ENCODE data around the gene DDB1. TPM values are rescaled to one million over a fixed set of nuclear protein-coding genes. Genes with fewer than 3 reads are reported as not detected.
"Not testable (repeated sequence)": the region's sequence is repeated elsewhere in the genome, so short reads cannot be mapped to it uniquely, and the experiment has no call there.

Gene DDB1
- total RNA-seq, 3 donors from 2014 or later = 131 to 150 (median 145) TPM

DNA sequence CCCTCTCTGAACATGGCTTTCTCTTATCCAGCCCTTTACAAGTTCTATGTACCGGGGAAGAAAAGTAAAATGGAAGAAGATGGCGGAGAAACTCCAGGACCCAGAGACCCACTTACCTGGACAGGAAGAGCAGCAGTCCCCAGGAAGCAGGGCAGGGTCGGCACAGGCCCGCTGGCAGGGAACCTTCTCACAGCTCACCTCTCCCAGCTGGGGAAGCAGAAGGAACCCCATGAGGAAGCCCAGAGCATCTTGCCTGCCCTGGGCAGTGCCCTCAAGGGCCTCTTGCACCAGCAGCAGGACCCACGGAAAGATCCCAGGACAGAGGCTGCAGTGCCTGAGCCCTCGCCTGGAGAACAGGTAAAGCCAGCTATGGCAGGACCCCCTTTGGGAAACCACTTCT, 68.5 kb downstream of the DDB1 start:
- intact Hi-C loops (cut with DNase I; ENCODE audit: low total_unique reads) = no loop called here
- no peak for DNase-seq (ENCODE audit: low spot score in 2 of 2)
- TF ChIP-seq, protein P1, sequence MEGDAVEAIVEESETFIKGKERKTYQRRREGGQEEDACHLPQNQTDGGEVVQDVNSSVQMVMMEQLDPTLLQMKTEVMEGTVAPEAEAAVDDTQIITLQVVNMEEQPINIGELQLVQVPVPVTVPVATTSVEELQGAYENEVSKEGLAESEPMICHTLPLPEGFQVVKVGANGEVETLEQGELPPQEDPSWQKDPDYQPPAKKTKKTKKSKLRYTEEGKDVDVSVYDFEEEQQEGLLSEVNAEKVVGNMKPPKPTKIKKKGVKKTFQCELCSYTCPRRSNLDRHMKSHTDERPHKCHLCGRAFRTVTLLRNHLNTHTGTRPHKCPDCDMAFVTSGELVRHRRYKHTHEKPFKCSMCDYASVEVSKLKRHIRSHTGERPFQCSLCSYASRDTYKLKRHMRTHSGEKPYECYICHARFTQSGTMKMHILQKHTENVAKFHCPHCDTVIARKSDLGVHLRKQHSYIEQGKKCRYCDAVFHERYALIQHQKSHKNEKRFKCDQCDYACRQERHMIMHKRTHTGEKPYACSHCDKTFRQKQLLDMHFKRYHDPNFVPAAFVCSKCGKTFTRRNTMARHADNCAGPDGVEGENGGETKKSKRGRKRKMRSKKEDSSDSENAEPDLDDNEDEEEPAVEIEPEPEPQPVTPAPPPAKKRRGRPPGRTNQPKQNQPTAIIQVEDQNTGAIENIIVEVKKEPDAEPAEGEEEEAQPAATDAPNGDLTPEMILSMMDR (IDR thresholded peaks at IDR 0.05) = no peak
- no peak for TF ChIP-seq POLR2A (IDR thresholded peaks at IDR 0.05)
- TF ChIP-seq POLR2AphosphoS5 (IDR thresholded peaks at IDR 0.05) = no peak
- Histone ChIP-seq H3K9me3 (no peaks in the 10 kb centered on the region), H3K4me1 (no peaks in the 10 kb centered on the region), H3K27ac (no peak overlapping the region), H3K36me3 (no peaks in the 10 kb centered on the region), H3K4me3 (no peak overlapping the region), H3K27me3 (no peaks in the 10 kb centered on the region)

DNA sequence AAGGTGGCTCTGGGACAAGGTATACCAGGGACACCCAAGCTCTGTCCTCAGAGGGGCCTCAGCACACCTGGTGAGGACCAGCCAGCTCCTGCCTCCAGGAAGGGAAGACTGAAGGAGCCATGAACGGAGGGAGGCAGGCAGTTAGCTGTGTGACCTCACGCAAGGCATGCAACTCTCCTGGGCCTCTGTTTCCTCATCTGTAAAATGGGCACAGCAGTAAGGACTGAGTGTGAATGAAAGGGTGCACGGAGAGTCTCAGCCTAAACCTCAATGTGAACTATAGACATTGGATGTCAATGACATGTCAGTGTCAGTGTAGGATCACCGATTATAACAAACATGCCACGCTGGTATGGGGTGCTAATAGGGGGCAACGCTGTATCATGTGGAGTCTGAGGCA, 73.5 kb downstream of the DDB1 start:
- intact Hi-C loops (cut with DNase I; ENCODE audit: low total_unique reads) = no loop called here
- H3K27me3 ChIP-seq = no peaks in the 10 kb centered on the region
- H3K9me3 ChIP-seq = no peaks in the 10 kb centered on the region
- TF ChIP-seq, protein P1 (IDR thresholded peaks at IDR 0.05) = no peak
- no peak for TF ChIP-seq POLR2AphosphoS5 (IDR thresholded peaks at IDR 0.05)
- no peak for TF ChIP-seq POLR2A (IDR thresholded peaks at IDR 0.05)
- no peaks in the 10 kb centered on the region for H3K4me1 ChIP-seq
- no peak overlapping the region for H3K4me3 ChIP-seq
- DNase-seq (ENCODE audit: low spot score in 2 of 2) = no peak
- no peak overlapping the region for H3K27ac ChIP-seq
- no peaks in the 10 kb centered on the region for H3K36me3 ChIP-seq

DNA sequence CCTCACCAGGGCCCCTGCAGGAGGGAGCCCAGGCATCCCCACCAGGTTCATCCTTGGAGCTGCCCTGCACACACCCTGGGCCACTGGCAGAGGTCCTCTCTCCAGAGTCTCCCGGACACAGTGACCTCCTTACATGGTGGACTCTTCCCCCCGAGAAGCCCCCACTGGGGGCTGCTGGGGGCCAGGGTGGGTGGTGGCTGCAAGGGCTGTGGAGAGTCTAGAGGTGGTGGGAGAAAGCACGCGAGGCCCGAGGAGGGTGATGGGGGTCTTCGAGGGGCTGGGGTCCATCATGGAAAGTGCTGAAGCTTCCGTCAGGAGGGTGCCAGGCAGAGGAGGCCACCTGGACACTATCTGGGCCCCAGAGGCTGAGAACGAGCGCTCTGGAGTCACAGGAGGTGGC, 74.4 kb downstream of the DDB1 start:
- TF ChIP-seq POLR2A (IDR thresholded peaks at IDR 0.05) (no peak), POLR2AphosphoS5 (IDR thresholded peaks at IDR 0.05) (no peak)
- TF ChIP-seq, protein P1 (IDR thresholded peaks at IDR 0.05) = no peak
- Histone ChIP-seq H3K27me3 (no peaks in the 10 kb centered on the region), H3K4me1 (no peaks in the 10 kb centered on the region), H3K4me3 (no peak overlapping the region), H3K9me3 (no peaks in the 10 kb centered on the region), H3K36me3 (no peaks in the 10 kb centered on the region), H3K27ac (no peak overlapping the region)
- intact Hi-C loops (cut with DNase I; ENCODE audit: low total_unique reads) = no loop called here
- DNase-seq (ENCODE audit: low spot score in 2 of 2) = no peak

DNA sequence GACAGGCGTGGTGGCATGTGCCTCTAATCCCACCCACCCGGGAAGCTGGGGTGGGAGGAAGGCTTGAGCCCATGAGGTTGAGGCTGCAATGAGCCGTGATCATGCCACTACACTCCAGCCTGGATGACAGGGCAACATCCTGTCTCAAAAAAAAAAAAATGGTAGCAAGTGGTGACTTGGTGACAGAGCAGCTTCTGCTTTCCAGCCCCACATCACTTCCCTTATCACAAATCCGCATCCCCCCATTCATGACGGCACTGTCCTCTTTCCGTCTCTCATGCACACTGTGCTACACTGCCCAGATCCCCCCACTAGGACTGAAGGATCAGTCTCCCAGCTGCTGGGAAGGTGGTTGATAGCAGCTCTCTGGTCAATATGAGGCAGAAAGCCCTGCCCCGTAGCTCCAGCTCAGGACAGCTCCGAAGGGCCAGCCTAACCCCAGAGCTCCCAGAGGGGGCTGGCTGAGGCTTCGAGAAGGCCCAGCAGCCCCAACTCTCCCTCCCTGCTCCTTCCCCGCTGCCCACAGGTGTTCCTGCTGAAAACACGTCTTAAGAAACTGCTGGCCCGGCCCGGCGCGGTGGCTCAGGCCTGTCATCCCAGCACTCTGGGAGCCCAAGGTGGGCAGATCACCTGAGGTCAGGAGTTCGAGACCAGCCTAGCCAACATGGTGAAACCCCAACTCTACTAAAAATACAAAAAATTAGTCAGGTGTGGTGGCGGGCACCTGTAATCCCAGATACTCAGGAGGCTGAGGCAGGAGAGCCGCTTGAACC, 76.0 kb downstream of the DDB1 start:
- Histone ChIP-seq H3K4me1 (no peaks in the 10 kb centered on the region), H3K36me3 (no peaks in the 10 kb centered on the region), H3K27ac (no peak overlapping the region), H3K9me3 (no peaks in the 10 kb centered on the region), H3K4me3 (no peak overlapping the region), H3K27me3 (no peaks in the 10 kb centered on the region)
- TF ChIP-seq POLR2AphosphoS5 (IDR thresholded peaks at IDR 0.05) (no peak), POLR2A (IDR thresholded peaks at IDR 0.05) (no peak)
- TF ChIP-seq, protein P1 (IDR thresholded peaks at IDR 0.05) = no peak
- DNase-seq (ENCODE audit: low spot score in 2 of 2) = no peak
- intact Hi-C loops (cut with DNase I; ENCODE audit: low total_unique reads) = no loop called here

DNA sequence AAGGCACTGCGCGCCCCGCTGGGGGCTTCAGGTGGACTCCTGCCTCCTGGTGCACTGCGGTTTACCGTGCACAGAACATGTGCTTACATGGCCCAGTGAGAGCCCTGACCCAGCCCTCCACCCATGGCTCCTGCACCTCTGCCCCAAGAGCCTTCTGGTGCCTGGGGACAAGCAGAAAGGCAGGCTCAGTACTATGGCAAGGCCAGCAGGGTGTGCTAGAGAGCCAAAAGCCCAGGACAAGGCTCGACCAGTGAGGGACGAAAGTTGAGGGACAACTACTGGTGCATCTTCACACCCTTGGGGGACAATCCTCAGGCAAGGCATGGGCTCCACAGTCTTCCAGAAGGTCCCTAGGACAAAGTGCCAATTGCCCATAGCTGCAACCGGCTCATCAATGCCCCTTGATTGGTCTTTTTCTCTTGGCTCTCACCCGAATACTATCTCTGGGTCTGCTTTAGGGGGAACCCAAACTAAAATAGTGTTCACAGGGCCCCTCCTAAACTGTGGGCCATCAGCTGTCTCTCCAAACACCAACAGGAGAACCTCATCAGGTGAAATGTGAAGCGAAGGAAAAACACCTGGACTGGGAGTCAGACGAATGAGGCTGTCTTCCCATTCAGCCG, 78.4 kb downstream of the DDB1 start:
- intact Hi-C loops (cut with DNase I; ENCODE audit: low total_unique reads) = no loop called here
- no peaks in the 10 kb centered on the region for H3K27me3 ChIP-seq

DNA sequence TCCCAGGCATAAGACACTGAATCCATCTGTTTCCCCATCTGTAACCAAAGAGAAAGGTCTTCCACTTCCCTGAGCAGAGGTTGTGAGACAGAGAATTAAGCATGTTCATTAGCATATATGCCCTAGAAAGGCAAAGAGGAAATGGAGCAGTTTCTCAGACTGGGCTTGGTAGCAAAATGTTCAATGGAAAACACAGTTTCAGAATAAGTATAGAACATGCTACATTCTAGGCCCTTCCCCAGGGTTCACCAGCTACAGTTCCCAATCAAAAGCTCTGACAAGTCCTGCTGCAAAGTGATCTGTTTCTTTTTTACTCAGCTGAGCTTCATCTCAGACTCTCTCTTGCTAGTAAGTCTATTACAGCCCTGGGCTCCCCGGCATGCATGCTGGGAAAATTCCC, 80.6 kb downstream of the DDB1 start:
- H3K36me3 ChIP-seq, H3K4me3 ChIP-seq: not testable (repeated sequence)

More for the DNA sequence above, 78.4 kb downstream of the DDB1 start:
- Histone ChIP-seq H3K27ac (no peak overlapping the region), H3K9me3 (no peaks in the 10 kb centered on the region), H3K4me3 (no peak overlapping the region), H3K4me1 (no peaks in the 10 kb centered on the region), H3K36me3 (no peaks in the 10 kb centered on the region)
- DNase-seq (ENCODE audit: low spot score in 2 of 2) = peak in 1 of 2 donors; percentile 61
- TF ChIP-seq, protein P1 (IDR thresholded peaks at IDR 0.05) = peak in 2 of 3 donors; percentile 61 to 63
- no peak for TF ChIP-seq POLR2A (IDR thresholded peaks at IDR 0.05)

DNA sequence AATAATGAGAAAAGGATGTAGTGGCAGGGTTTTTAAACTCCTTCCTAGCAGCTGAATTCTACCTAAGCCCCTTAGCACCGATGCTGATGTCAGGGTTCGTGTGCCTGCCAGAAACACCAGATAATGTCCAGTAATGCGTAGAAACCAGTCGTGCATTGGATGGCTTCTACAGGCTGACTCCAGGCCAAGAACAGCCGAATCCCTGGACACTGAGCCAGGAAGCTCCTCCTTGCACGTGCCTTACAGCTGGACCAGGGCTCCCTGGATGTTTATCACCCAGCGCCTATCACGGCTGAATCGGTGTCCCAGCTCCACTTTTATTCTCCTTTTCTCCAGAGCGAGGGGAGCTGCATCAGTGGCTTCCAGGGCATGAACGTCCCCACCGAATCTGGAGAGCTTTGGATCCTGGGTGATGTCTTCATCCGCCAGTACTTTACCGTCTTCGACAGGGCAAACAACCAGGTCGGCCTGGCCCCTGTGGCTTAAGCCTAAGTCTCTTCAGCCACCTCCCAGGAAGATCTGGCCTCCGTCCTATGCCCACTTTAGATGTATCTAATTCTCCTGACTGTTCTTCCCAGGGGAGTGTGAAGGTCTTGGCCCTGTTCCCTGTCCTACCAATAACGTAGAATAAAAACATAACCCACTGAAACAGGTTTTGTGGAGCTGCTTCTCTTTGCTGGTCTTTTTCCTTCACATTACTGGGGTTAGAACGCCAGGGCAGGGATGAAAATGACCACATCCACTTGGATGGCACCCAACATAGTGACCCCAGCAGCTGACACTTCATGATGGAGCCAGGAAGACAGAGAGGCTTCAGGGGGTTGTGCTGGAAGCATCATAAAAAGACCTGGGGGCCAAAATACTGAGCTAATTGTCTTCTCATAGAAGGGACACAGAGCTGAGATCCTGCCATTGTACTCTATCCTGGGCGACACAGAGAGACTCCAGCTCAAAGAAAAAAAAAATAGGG, 81.8 kb downstream of the DDB1 start:
- DNase-seq (ENCODE audit: low spot score in 2 of 2); intact Hi-C loops (cut with DNase I; ENCODE audit: low total_unique reads); H3K27ac ChIP-seq: not testable (repeated sequence)

More for the DNA sequence above, 80.6 kb downstream of the DDB1 start:
- H3K4me1 ChIP-seq; H3K27me3 ChIP-seq; intact Hi-C loops (cut with DNase I; ENCODE audit: low total_unique reads); DNase-seq (ENCODE audit: low spot score in 2 of 2); H3K9me3 ChIP-seq; H3K27ac ChIP-seq: not testable (repeated sequence)

More for the DNA sequence above, 81.8 kb downstream of the DDB1 start:
- not testable (repeated sequence) for H3K36me3 ChIP-seq, H3K27me3 ChIP-seq, H3K4me1 ChIP-seq, H3K4me3 ChIP-seq, H3K9me3 ChIP-seq

Data from breast epithelium (tissue), 4 donors.